Right lobe of liver (tissue), 6 donors: ENCODE results near the gene GRIK1. TPM values are rescaled to one million over a fixed set of nuclear protein-coding genes. Genes with fewer than 3 reads are reported as not detected.

Source experiments
- ATAC-seq, 4 donors: fragments of 200-7000 bp; cut with Tn5 transposase; one replicate each; pipeline ENCODE4 v1.9.1; 2020; ENCODE audit warnings: mild to moderate bottlenecking in 4 of 4, moderate library complexity in 4 of 4
- DNase-seq, 3 donors: peaks; one replicate each; pipeline ENCODE4 v3.0.0-alpha.2; 2020
- H3K27ac ChIP-seq, 3 donors: fragments of 200-600 bp; one replicate each; pipeline ENCODE4 v1.8.0; 2022
- H3K27me3 ChIP-seq, 2 donors: fragments of 200-600 bp; one replicate each; pipeline ENCODE4 v1.8.0; 2022
- H3K36me3 ChIP-seq, 4 donors: fragments of 200-600 bp; sonication (generic) in 1 of 4; one replicate each; pipeline versions ENCODE4 v1.5.1 to v1.8.0; 2017 to 2022; ENCODE audit warnings: control low read depth in 1 of 4
- H3K4me1 ChIP-seq, 4 donors: fragments of 200-600 bp; sonication (generic) in 1 of 4; one replicate each; pipeline versions ENCODE4 v1.5.1 to v1.8.0; 2017 to 2022; ENCODE audit warnings: control low read depth in 1 of 4
- H3K4me3 ChIP-seq, 3 donors: fragments of 200-600 bp; one replicate each; pipeline ENCODE4 v1.8.0; 2022
- H3K9me3 ChIP-seq, 4 donors: fragments of 200-600 bp; sonication (generic) in 1 of 4; one replicate each; pipeline versions ENCODE4 v1.5.1 to v1.8.0; 2017 to 2022; ENCODE audit warnings: control low read depth in 1 of 4
- POLR2A ChIP-seq: fragments of 450-650 bp; IDR thresholded peaks from one replicate; pipeline ENCODE4 v1.6.1; 2017; ENCODE audit warnings: antibody characterized with exemption, mild to moderate bottlenecking
- WGBS: methylation state at CpG from one replicate; pipeline ENCODE4 v1.1.6; 2018; ENCODE audit warnings: low coverage, low lambda C conversion rate; ENCODE audit not compliant: insufficient coverage; ENCODE audit errors: missing lambda C conversion rate; 5-methylcytosine and 5-hydroxymethylcytosine counted together
- intact Hi-C, 2 donors: fragments of 100-400 bp; cut with DNase I; formaldehyde crosslinking; loops; one replicate each; pipeline versions ENCODE4 v1.11.2 to v1.14.1; 2022
- total RNA-seq, 6 experiments: library from RNA; depleted of rRNA in 2 of 6; stranded (reverse); fragments of >200 nt in 2 of 6; fragmentation: NEBNext Ultra II Directional in 3 of 6; extraction: Animal tissue kit (Norgen Biotek cat#: 25700) in 3 of 6; gene quantifications; one replicate each; pipeline versions ENCODE4 v1.1.0 to v1.2.4, GENCODE V29; 2016 to 2023
- TF ChIP-seq, protein P1 (sequence below), 4 donors: fragments of 200-600 bp in 3 of 4; fragments of 450-650 bp in 1 of 4; IDR thresholded peaks; one replicate each; pipeline versions ENCODE4 v1.5.1 to v1.8.0; 2016 to 2022; ENCODE audit warnings: antibody characterized with exemption in 4 of 4, mild to moderate bottlenecking in 2 of 4
- donor health status: DM: no; HTN: yes; CAD: no.
- donor health status: DM: no; HTN: no; CAD: no.
- donor health status: DM: no; HTN: no; CAD: no.
- donor health status: DM: no; HTN: yes; CAD: no.
- donor health status: DM: no; HTN: yes; CAD: no.

Gene GRIK1
- total RNA-seq, 6 experiments from 2014 or later = not detected

- Histone ChIP-seq H3K36me3 (no peaks in the 10 kb centered on the region), H3K4me3 (no peak overlapping the region), H3K9me3 (no peaks in the 10 kb centered on the region), H3K27ac (no peak overlapping the region), H3K27me3 (no peaks in the 10 kb centered on the region), H3K4me1 (no peaks in the 10 kb centered on the region)
- ATAC-seq (no peak), DNase-seq (no peak)
- no peak for TF ChIP-seq POLR2A
- TF ChIP-seq, protein P1, sequence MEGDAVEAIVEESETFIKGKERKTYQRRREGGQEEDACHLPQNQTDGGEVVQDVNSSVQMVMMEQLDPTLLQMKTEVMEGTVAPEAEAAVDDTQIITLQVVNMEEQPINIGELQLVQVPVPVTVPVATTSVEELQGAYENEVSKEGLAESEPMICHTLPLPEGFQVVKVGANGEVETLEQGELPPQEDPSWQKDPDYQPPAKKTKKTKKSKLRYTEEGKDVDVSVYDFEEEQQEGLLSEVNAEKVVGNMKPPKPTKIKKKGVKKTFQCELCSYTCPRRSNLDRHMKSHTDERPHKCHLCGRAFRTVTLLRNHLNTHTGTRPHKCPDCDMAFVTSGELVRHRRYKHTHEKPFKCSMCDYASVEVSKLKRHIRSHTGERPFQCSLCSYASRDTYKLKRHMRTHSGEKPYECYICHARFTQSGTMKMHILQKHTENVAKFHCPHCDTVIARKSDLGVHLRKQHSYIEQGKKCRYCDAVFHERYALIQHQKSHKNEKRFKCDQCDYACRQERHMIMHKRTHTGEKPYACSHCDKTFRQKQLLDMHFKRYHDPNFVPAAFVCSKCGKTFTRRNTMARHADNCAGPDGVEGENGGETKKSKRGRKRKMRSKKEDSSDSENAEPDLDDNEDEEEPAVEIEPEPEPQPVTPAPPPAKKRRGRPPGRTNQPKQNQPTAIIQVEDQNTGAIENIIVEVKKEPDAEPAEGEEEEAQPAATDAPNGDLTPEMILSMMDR (IDR thresholded peaks at IDR 0.05) = no peak
- intact Hi-C loops = no loop called here
- 79% methylated on average over 1 of the region's 1 CpG for WGBS
These were observed 136.6 kb downstream of the GRIK1 start for GRCh38 chr21:29803191-29803590.

DNA sequence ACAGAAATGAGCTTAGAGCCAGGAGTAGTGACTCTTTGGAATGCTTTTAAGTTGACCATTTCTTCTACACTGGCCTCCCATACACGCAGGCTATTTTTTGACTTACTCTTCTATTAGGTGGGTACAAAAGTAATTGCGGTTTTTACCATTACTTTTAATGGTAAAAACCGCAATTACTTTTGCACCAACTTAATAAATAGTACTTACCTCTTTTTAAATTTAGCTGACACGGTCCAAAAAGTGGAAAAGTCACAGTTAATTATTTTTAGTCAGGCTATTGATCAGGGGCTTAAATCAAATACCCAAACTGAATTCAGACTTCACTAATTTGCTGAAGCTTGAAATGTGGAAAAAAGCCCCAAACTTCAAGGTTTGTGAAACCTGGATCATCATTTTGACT, 138.7 kb downstream of the GRIK1 start:
- Histone ChIP-seq H3K27me3 (no peaks in the 10 kb centered on the region), H3K27ac (no peak overlapping the region), H3K4me3 (no peak overlapping the region), H3K36me3 (no peaks in the 10 kb centered on the region), H3K4me1 (no peaks in the 10 kb centered on the region), H3K9me3 (no peaks in the 10 kb centered on the region)
- intact Hi-C loops = no loop called here
- TF ChIP-seq, protein P1 (IDR thresholded peaks at IDR 0.05) = no peak
- TF ChIP-seq POLR2A = no peak
- ATAC-seq (no peak), DNase-seq (no peak)
- 90% methylated on average over 4 of the region's 4 CpGs for WGBS

DNA sequence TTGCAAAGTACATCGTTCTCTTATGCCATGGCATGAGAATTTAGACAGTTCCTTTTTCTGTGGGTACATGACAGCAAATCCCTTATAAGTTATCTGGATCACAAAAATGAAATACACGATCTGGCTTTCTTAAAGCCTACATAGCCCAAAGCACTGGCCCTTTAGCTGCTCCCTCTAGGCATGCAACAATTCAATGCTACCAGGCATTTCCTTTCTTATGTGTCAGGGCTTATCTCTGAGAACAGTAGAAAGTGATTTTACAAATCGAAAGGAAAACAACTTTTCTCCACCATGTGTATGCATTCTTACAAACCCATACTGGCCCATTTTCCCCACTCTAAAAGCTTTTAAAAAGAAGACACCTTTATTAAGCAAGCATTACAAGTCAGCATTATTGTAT, 139.7 kb downstream of the GRIK1 start:
- Histone ChIP-seq H3K9me3 (no peaks in the 10 kb centered on the region), H3K27me3 (no peaks in the 10 kb centered on the region), H3K27ac (no peak overlapping the region), H3K36me3 (no peaks in the 10 kb centered on the region), H3K4me1 (no peaks in the 10 kb centered on the region), H3K4me3 (no peak overlapping the region)
- ATAC-seq = no peak
- 56% methylated on average over 3 of the region's 3 CpGs for WGBS
- no peak for DNase-seq
- TF ChIP-seq POLR2A = no peak
- TF ChIP-seq, protein P1 (IDR thresholded peaks at IDR 0.05) = no peak
- intact Hi-C loops = no loop called here

DNA sequence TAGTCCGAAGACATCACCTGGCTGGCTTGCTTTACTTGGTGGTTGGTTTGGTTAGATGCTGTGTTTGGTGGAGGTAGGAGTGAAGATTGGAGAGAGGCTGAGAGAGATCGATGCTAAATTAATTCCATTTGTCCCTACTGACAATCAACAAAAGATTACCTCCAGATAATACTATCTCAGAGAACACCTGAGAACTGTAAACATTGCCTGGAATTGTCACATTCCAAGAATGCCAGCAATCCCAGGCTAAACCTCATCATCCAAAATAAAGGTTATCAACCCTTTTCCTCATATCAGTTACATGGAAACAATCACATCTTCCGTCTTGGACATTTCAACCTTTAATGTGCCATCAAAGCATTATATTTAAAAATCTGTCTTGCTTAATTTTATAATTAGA, 141.0 kb downstream of the GRIK1 start:
- intact Hi-C loops = no loop called here
- Histone ChIP-seq H3K27me3 (no peaks in the 10 kb centered on the region), H3K36me3 (no peaks in the 10 kb centered on the region), H3K27ac (no peak overlapping the region), H3K4me1 (peaks cover 0 to 7% (median under 1%) of the 10 kb centered on the region in 4 donors), H3K4me3 (no peak overlapping the region), H3K9me3 (no peaks in the 10 kb centered on the region)
- TF ChIP-seq POLR2A = no peak
- TF ChIP-seq, protein P1 (IDR thresholded peaks at IDR 0.05) = no peak
- ATAC-seq (no peak), DNase-seq (no peak)
- WGBS = 52% methylated on average over 3 of the region's 3 CpGs

- intact Hi-C loops = no loop called here
- H3K4me1 ChIP-seq = peaks cover 0 to 9% (median 3%) of the 10 kb centered on the region in 4 donors
- TF ChIP-seq POLR2A = no peak
- TF ChIP-seq, protein P1 (IDR thresholded peaks at IDR 0.05) = no peak
- H3K4me3 ChIP-seq = no peak overlapping the region
- H3K27me3 ChIP-seq = no peaks in the 10 kb centered on the region
- ATAC-seq = no peak
- no peak overlapping the region for H3K27ac ChIP-seq
- WGBS = 72% methylated on average over 3 of the region's 3 CpGs
- no peaks in the 10 kb centered on the region for H3K36me3 ChIP-seq
- DNase-seq = no peak
- no peaks in the 10 kb centered on the region for H3K9me3 ChIP-seq
These were observed 142.6 kb downstream of the GRIK1 start for GRCh38 chr21:29797155-29797554.
